HUES64 (cell line): ENCODE data around the gene DKC1.
"Not testable (repeated sequence)": the region's sequence is repeated elsewhere in the genome, so short reads cannot be mapped to it uniquely, and the experiment has no call there.

ENCODE experiments used
- H3K27ac ChIP-seq: 2 replicates; pipeline ENCODE4 v1.7.0; 2013; ENCODE audit warnings: low read depth, low read length, inconsistent platforms
- H3K27me3 ChIP-seq: 2 replicates; pipeline ENCODE4 v1.6.1; 2013; ENCODE audit warnings: mild to moderate bottlenecking, low read length; ENCODE audit not compliant: insufficient read depth
- H3K36me3 ChIP-seq: 2 replicates; pipeline ENCODE4 v1.6.1; 2013; ENCODE audit warnings: mild to moderate bottlenecking, low read length; ENCODE audit not compliant: insufficient read depth
- H3K4me1 ChIP-seq: 2 replicates; pipeline ENCODE4 v1.6.1; 2013; ENCODE audit warnings: mild to moderate bottlenecking, low read length, moderate library complexity; ENCODE audit not compliant: insufficient read depth
- H3K4me3 ChIP-seq: 2 replicates; pipeline ENCODE4 v1.5.1; 2013; ENCODE audit warnings: mild to moderate bottlenecking, low read length, moderate library complexity
- H3K9ac ChIP-seq: 2 replicates; pipeline ENCODE4 v1.6.1; 2013; ENCODE audit warnings: mild to moderate bottlenecking, low read depth, low read length
- H3K9me3 ChIP-seq: 2 replicates; pipeline ENCODE4 v1.6.1; 2013; ENCODE audit warnings: low read depth, low read length; ENCODE audit not compliant: insufficient read depth
- whole genome bisulfite sequencing: fragments of 150-250, 120-280 bp; methylation state at CpG from one replicate; pipeline ENCODE4 v1.1.7; 2013; ENCODE audit warnings: missing lambda C conversion rate; 5-methylcytosine and 5-hydroxymethylcytosine counted together

DKC1 gene

DNA sequence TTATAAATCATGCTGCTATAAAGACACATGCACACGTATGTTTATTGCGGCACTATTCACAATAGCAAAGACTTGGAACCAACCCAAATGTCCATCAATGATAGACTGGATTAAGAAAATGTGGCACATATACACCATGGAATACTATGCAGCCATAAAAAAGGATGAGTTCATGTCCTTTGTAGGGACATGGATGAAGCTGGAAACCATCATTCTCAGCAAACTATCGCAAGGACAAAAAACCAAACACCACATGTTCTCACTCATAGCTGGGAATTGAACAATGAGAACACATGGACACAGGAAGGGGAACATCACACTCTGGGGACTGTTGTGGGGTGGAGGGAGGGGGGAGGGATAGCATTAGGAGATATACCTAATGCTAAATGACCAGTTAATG lies 62.9 kb downstream of the DKC1 start:
- not testable (repeated sequence) for H3K27ac ChIP-seq, H3K36me3 ChIP-seq, H3K27me3 ChIP-seq, H3K9ac ChIP-seq, H3K9me3 ChIP-seq, H3K4me3 ChIP-seq
- H3K4me1 ChIP-seq, result peaks cover 17% of the 10 kb centered on the region
- no CpG with 5 or more reads among the region's 3 CpGs for WGBS
